ENCODE results near the gene CPLX1. TPM values are rescaled to one million over a fixed set of nuclear protein-coding genes. Genes with fewer than 3 reads are reported as not detected.
A peak's percentile ranks its signal among the peaks of the same experiment; 100 is the strongest.
"Not testable (repeated sequence)": the region's sequence is repeated elsewhere in the genome, so short reads cannot be mapped to it uniquely, and the experiment has no call there.

CPLX1 gene
- total RNA-seq, 1 experiment from 2014 or later = 3.5 TPM

- ChIA-PET POLR2A (no interaction called here), CTCF (no interaction called here)
- no peak for ATAC-seq
- Mint-ChIP-seq H3K4me3 (no peak overlapping the region), H3K9me3 (peaks cover 11% of the 10 kb centered on the region), H3K4me1 (peaks cover 6% of the 10 kb centered on the region), H3K27ac (no peak overlapping the region), H3K27me3 (ENCODE audit: low read depth) (no peaks in the 10 kb centered on the region), H3K36me3 (peaks cover 78% of the 10 kb centered on the region)
- TF ChIP-seq FOXJ3 (CRISPR knock-in tag; IDR thresholded peaks at IDR 0.05; ENCODE audit: borderline replicate concordance) = no peak
- no peak for TF ChIP-seq SP1 (CRISPR knock-in tag; conservative IDR thresholded peaks at IDR 0.05)
- no peak for TF ChIP-seq SMAD4 (CRISPR knock-in tag; IDR thresholded peaks at IDR 0.05)
- no peak for TF ChIP-seq USF1 (CRISPR knock-in tag; IDR thresholded peaks at IDR 0.05)
- TF ChIP-seq TEAD1 (CRISPR knock-in tag; IDR thresholded peaks at IDR 0.05) = no peak
- DNase-seq (ENCODE audit: low spot score) = no peak
Measured at GRCh38 chr4:761086-761485, 64.8 kb downstream of the CPLX1 start.

GRCh38 chr4:760616-761015 is 65.3 kb downstream of the CPLX1 start:
- peaks cover 73% of the 10 kb centered on the region for H3K36me3 Mint-ChIP-seq
- no peak for DNase-seq (ENCODE audit: low spot score)
- peaks cover 3% of the 10 kb centered on the region; the same call in 1 of the 2 replicates for H3K4me1 Mint-ChIP-seq
- H3K27me3 Mint-ChIP-seq (ENCODE audit: low read depth) = no peaks in the 10 kb centered on the region
- TF ChIP-seq ATF1 (CRISPR knock-in tag; IDR thresholded peaks at IDR 0.05) (no peak), USF1 (CRISPR knock-in tag; IDR thresholded peaks at IDR 0.05) (no peak), NR1H2 (CRISPR knock-in tag; IDR thresholded peaks at IDR 0.05) (no peak), ZNF671 (CRISPR knock-in tag; IDR thresholded peaks at IDR 0.05) (no peak)
- ChIA-PET POLR2A (no interaction called here), CTCF (no interaction called here)
- H3K4me3 Mint-ChIP-seq = no peak overlapping the region
- H3K27ac Mint-ChIP-seq = no peak overlapping the region
- ATAC-seq = no peak
- peaks cover 11% of the 10 kb centered on the region for H3K9me3 Mint-ChIP-seq

- CTCF ChIA-PET; ATAC-seq; H3K27me3 Mint-ChIP-seq (ENCODE audit: low read depth); DNase-seq (ENCODE audit: low spot score); H3K9me3 Mint-ChIP-seq; H3K4me3 Mint-ChIP-seq; H3K4me1 Mint-ChIP-seq; POLR2A ChIA-PET: not testable (repeated sequence)
- peaks cover 67% of the 10 kb centered on the region for H3K36me3 Mint-ChIP-seq
- peak overlapping the region; percentile 71; the same call in 1 of the 2 replicates for H3K27ac Mint-ChIP-seq
- peak; percentile 93 for TF ChIP-seq PRDM15 (CRISPR knock-in tag; IDR thresholded peaks at IDR 0.05)
Measured at GRCh38 chr4:759810-760209, 66.1 kb downstream of the CPLX1 start.

- Mint-ChIP-seq H3K4me3 (no peak overlapping the region), H3K36me3 (peaks cover 46% of the 10 kb centered on the region), H3K27ac (no peak overlapping the region), H3K9me3 (peaks cover 6% of the 10 kb centered on the region), H3K4me1 (no peaks in the 10 kb centered on the region; the same call in 1 of the 2 replicates), H3K27me3 (ENCODE audit: low read depth) (no peaks in the 10 kb centered on the region)
- CTCF ChIA-PET = interaction anchor here (0.7 to 1.1 kb wide), 3 partner anchors 9 to 66 kb away, joined by 3 to 4 read pairs (median 3); no protein-coding TSS in a partner anchor
- no peak for DNase-seq (ENCODE audit: low spot score)
- ATAC-seq = no peak
- POLR2A ChIA-PET = no interaction called here
- no peak for TF ChIP-seq USF2 (CRISPR knock-in tag; IDR thresholded peaks at IDR 0.05)
- TF ChIP-seq HMGA2 (CRISPR knock-in tag; IDR thresholded peaks at IDR 0.05) = no peak
- TF ChIP-seq ZNF317 (CRISPR knock-in tag; IDR thresholded peaks at IDR 0.05; ENCODE audit: borderline replicate concordance, low read depth) = no peak
- no peak for TF ChIP-seq ZMAT4 (CRISPR knock-in tag; IDR thresholded peaks at IDR 0.05)
- TF ChIP-seq PRDM15 (CRISPR knock-in tag; IDR thresholded peaks at IDR 0.05) = no peak
- TF ChIP-seq ZNF138 (CRISPR knock-in tag; conservative IDR thresholded peaks at IDR 0.05) = no peak
Measured at GRCh38 chr4:757111-757510, 68.8 kb downstream of the CPLX1 start.
